Ishikawa (cell line): ENCODE data around the gene NKAIN2.

Experiments
- CEBPB ChIP-seq: IDR thresholded peaks from 2 replicates; pipeline ENCODE4 v1.6.1; 2012
- CREB1 ChIP-seq: IDR thresholded peaks from 2 replicates; pipeline ENCODE4 v1.6.1; 2012; ENCODE audit warnings: low read depth
- EGR1 ChIP-seq: IDR thresholded peaks from 2 replicates; pipeline ENCODE4 v1.6.1; 2012
- EP300 ChIP-seq: IDR thresholded peaks from 2 replicates; pipeline ENCODE4 v1.6.1; 2012; ENCODE audit warnings: borderline replicate concordance
- FOXM1 ChIP-seq: IDR thresholded peaks from 2 replicates; pipeline ENCODE4 v1.6.1; 2012; ENCODE audit warnings: low read depth, borderline replicate concordance
- NFIC ChIP-seq: IDR thresholded peaks from 2 replicates; pipeline ENCODE4 v1.6.1; 2012
- RAD21 ChIP-seq: IDR thresholded peaks from 2 replicates; pipeline ENCODE4 v1.6.1; 2012; ENCODE audit warnings: low read depth
- REST ChIP-seq: IDR thresholded peaks from 2 replicates; pipeline ENCODE4 v1.6.1; 2012; ENCODE audit warnings: low read depth, mild to moderate bottlenecking
- TAF1 ChIP-seq: IDR thresholded peaks from 2 replicates; pipeline ENCODE4 v1.6.1; 2012; ENCODE audit warnings: low read depth, mild to moderate bottlenecking
- TCF12 ChIP-seq: IDR thresholded peaks from 2 replicates; pipeline ENCODE4 v1.6.1; 2012; ENCODE audit warnings: low read depth
- TEAD4 ChIP-seq: IDR thresholded peaks from 2 replicates; pipeline ENCODE4 v1.6.1; 2012
- YY1 ChIP-seq: IDR thresholded peaks from 2 replicates; pipeline ENCODE4 v1.6.1; 2012; ENCODE audit warnings: low read depth
- ZBTB7A ChIP-seq: IDR thresholded peaks from 2 replicates; pipeline ENCODE4 v1.6.1; 2012; ENCODE audit warnings: low read depth
- TF ChIP-seq, protein P1 (sequence below): IDR thresholded peaks from 2 replicates; pipeline ENCODE4 v1.6.1; 2012
- TF ChIP-seq, protein P2 (sequence below): IDR thresholded peaks from 2 replicates; pipeline ENCODE4 v1.6.1; 2012

NKAIN2 gene

DNA sequence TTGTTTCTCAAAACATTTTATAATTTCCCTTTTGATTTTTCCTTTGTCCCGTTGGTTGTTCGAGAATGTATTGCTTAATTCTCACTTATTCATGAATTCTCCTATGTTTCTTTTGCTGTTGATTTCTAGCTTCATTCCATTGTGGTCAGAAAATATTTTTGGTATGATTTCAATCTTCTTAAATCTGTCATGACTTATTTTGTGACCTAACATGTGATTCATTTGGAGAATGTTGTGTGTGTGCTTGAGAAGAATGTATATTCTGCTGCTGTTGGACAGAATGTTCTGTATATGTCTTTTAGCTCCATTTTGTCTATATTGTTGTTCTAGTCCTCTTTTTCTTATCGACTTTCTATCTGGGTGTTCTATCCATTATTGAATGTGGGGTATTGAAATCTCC lies 872.4 kb downstream of the NKAIN2 start:
- no peak for TF ChIP-seq YY1
- TF ChIP-seq CEBPB: no peak
- no peak for TF ChIP-seq EP300
- no peak for TF ChIP-seq REST
- TF ChIP-seq CREB1: no peak
- TF ChIP-seq, protein P1, sequence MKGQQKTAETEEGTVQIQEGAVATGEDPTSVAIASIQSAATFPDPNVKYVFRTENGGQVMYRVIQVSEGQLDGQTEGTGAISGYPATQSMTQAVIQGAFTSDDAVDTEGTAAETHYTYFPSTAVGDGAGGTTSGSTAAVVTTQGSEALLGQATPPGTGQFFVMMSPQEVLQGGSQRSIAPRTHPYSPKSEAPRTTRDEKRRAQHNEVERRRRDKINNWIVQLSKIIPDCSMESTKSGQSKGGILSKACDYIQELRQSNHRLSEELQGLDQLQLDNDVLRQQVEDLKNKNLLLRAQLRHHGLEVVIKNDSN: no peak
- no peak for TF ChIP-seq ZBTB7A
- TF ChIP-seq FOXM1: no peak
- TF ChIP-seq TEAD4: no peak
- TF ChIP-seq TCF12: no peak
- no peak for TF ChIP-seq NFIC
- TF ChIP-seq TAF1: no peak
- no peak for TF ChIP-seq EGR1
- TF ChIP-seq RAD21: no peak
- TF ChIP-seq, protein P2, sequence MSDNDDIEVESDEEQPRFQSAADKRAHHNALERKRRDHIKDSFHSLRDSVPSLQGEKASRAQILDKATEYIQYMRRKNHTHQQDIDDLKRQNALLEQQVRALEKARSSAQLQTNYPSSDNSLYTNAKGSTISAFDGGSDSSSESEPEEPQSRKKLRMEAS: no peak

GRCh38 chr6:124677874-124678273 lies 874.2 kb downstream of the NKAIN2 start:
- TF ChIP-seq FOXM1: no peak
- TF ChIP-seq TAF1: no peak
- no peak for TF ChIP-seq TCF12
- TF ChIP-seq NFIC: no peak
- TF ChIP-seq, protein P1: no peak
- no peak for TF ChIP-seq EP300
- TF ChIP-seq, protein P2: no peak
- no peak for TF ChIP-seq CREB1
- TF ChIP-seq TEAD4: no peak
- no peak for TF ChIP-seq EGR1
- no peak for TF ChIP-seq RAD21
- TF ChIP-seq REST: no peak
- TF ChIP-seq YY1: no peak

GRCh38 chr6:124679387-124679786 lies 875.7 kb downstream of the NKAIN2 start:
- TF ChIP-seq YY1: no peak
- TF ChIP-seq FOXM1: no peak
- no peak for TF ChIP-seq ZBTB7A
- no peak for TF ChIP-seq TEAD4
- TF ChIP-seq, protein P1: no peak
- TF ChIP-seq TAF1: no peak
- no peak for TF ChIP-seq CEBPB
- no peak for TF ChIP-seq EP300
- TF ChIP-seq, protein P2: no peak

- TF ChIP-seq, protein P2: no peak
- TF ChIP-seq EGR1: no peak
- TF ChIP-seq, protein P1: no peak
- no peak for TF ChIP-seq TEAD4
- TF ChIP-seq YY1: no peak
- no peak for TF ChIP-seq EP300
- no peak for TF ChIP-seq FOXM1
- TF ChIP-seq TAF1: no peak
These were observed 879.1 kb downstream of the NKAIN2 start for GRCh38 chr6:124682751-124683150.

- TF ChIP-seq CREB1 (no peak), ZBTB7A (no peak), REST (no peak), YY1 (no peak), TAF1 (no peak), EP300 (no peak), TEAD4 (no peak), CEBPB (no peak), EGR1 (no peak), FOXM1 (no peak), TCF12 (no peak), NFIC (no peak), RAD21 (no peak)
- TF ChIP-seq, protein P1: no peak
- TF ChIP-seq, protein P2: no peak
These were observed 879.8 kb downstream of the NKAIN2 start for GRCh38 chr6:124683507-124683906.
